IPS DF 19.7 (cell line): ENCODE results near the gene ATP6V0D1.

Experiments used
- DNase-seq: peaks from one replicate; pipeline ENCODE4 v3.0.0-alpha.2; 2013; ENCODE audit warnings: low read depth, low spot score

The ATP6V0D1 gene

GRCh38 chr16:67393111-67393787 is 87.7 kb downstream of the ATP6V0D1 start, which contains the start of gene TPPP3:
Gene TPPP3, minus strand, starts transcription at chr16:67393498. Its CDS starts 2,387 bp downstream, at chr16:67391111.
- DNase-seq = no peak

GRCh38 chr16:67392301-67393059 is 88.5 kb downstream of the ATP6V0D1 start:
- DNase-seq = no peak

GRCh38 chr16:67391424-67392300 is 89.3 kb downstream of the ATP6V0D1 start:
- no peak for DNase-seq

- DNase-seq = no peak
These were observed 90.0 kb downstream of the ATP6V0D1 start for GRCh38 chr16:67390816-67391423.

- no peak for DNase-seq
These were observed 90.8 kb downstream of the ATP6V0D1 start for GRCh38 chr16:67389911-67390815.

- DNase-seq = no peak
These were observed 92.4 kb downstream of the ATP6V0D1 start for GRCh38 chr16:67388591-67388990.

GRCh38 chr16:67388191-67388590 is 92.8 kb downstream of the ATP6V0D1 start:
- no peak for DNase-seq
